SK-N-SH (cell line): Measurements from ENCODE around the gene CACNA2D1. TPM values are rescaled to one million over a fixed set of nuclear protein-coding genes. Genes with fewer than 3 reads are reported as not detected.

Experiments
- CTCF ChIA-PET: fragments of 300-600, 350-600 bp; formaldehyde crosslinking; extraction: SDS; loops from one replicate; lab custom pipeline; 2021; lab: Yijun Ruan, JAX
- POLR2A ChIA-PET: fragments of 350-600 bp; sonication (Branson Sonifier 250); formaldehyde crosslinking; extraction: SDS; loops from one replicate; lab custom pipeline; 2020; ENCODE audit warnings: antibody characterized with exemption, inconsistent platforms; lab: Yijun Ruan, JAX
- DNase-seq: peaks from one replicate; pipeline ENCODE4 v3.0.0; 2012
- H2AFZ ChIP-seq: fragments of 200-600 bp; sonication (generic); 2 replicates; pipeline ENCODE4 v1.8.1; 2016; ENCODE audit warnings: antibody characterized with exemption, mild to moderate bottlenecking, low read depth
- H3F3A ChIP-seq: fragments of 200-600 bp; sonication (generic); replicated peaks from 2 replicates; pipeline ENCODE3; 2016; ENCODE audit warnings: antibody characterized with exemption, mild to moderate bottlenecking; ENCODE audit not compliant: insufficient read depth
- H3K27ac ChIP-seq, 2 experiments: fragments of 200-500 bp in 1 of 2; fragments of 200-600 bp in 1 of 2; sonication (Bioruptor generic) in 1 of 2; sonication (generic), shearing (Covaris generic) in 1 of 2; 2 replicates each; pipeline versions ENCODE4 v1.5.1 to v1.6.1; 2014 to 2016; ENCODE audit warnings: low read depth in 2 of 2, inconsistent platforms in 1 of 2, low read length in 1 of 2, mild to moderate bottlenecking in 1 of 2, mixed read lengths in 1 of 2
- H3K27me3 ChIP-seq: fragments of 200-600 bp; sonication (generic), shearing (Covaris generic); 2 replicates; pipeline ENCODE4 v1.6.1; 2016; ENCODE audit warnings: mixed run types; ENCODE audit not compliant: insufficient read depth
- H3K36me3 ChIP-seq, 2 experiments: fragments of 200-500 bp in 1 of 2; fragments of 200-600 bp in 1 of 2; sonication (Bioruptor generic) in 1 of 2; sonication (generic) in 1 of 2; replicated peaks in 1 of 2; 2 replicates each; pipeline versions ENCODE3 to v1.5.1; 2014 to 2016; ENCODE audit warnings: low read length in 1 of 2, mild to moderate bottlenecking in 1 of 2; ENCODE audit not compliant: insufficient read depth in 2 of 2, control insufficient read depth in 1 of 2
- H3K4me1 ChIP-seq, 2 experiments: fragments of 200-500 bp in 1 of 2; fragments of 200-600 bp in 1 of 2; sonication (Bioruptor generic) in 1 of 2; sonication (generic), shearing (Covaris generic) in 1 of 2; 2 replicates each; pipeline versions ENCODE4 v1.5.1 to v1.6.1; 2014 to 2016; ENCODE audit warnings: low read depth in 1 of 2, low read length in 1 of 2, mixed run types in 1 of 2; ENCODE audit not compliant: insufficient read depth in 2 of 2, control insufficient read depth in 1 of 2
- H3K4me2 ChIP-seq: fragments of 200-600 bp; sonication (generic), shearing (Covaris generic); 2 replicates; pipeline ENCODE4 v1.6.1; 2017; ENCODE audit warnings: mixed run types
- H3K4me3 ChIP-seq, 2 experiments: fragments of 200-500 bp in 1 of 2; fragments of 200-600 bp in 1 of 2; sonication (Bioruptor generic) in 1 of 2; sonication (generic), shearing (Covaris generic) in 1 of 2; 2 replicates each; pipeline versions ENCODE4 v1.5.1 to v1.8.1; 2014 to 2016; ENCODE audit warnings: low read depth in 2 of 2, inconsistent platforms in 1 of 2, low read length in 1 of 2, mild to moderate bottlenecking in 1 of 2, mixed read lengths in 1 of 2, moderate library complexity in 1 of 2
- H3K79me2 ChIP-seq: fragments of 200-600 bp; sonication (generic); 2 replicates; pipeline ENCODE4 v1.8.1; 2017; ENCODE audit warnings: mild to moderate bottlenecking; ENCODE audit not compliant: insufficient read depth
- H3K9ac ChIP-seq: fragments of 200-600 bp; sonication (generic); 2 replicates; pipeline ENCODE4 v1.6.1; 2017; ENCODE audit warnings: mixed run types
- H3K9me2 ChIP-seq: fragments of 200-600 bp; sonication (generic); 2 replicates; pipeline ENCODE4 v1.6.1; 2017; ENCODE audit warnings: mixed run types
- H3K9me3 ChIP-seq: fragments of 200-600 bp; sonication (generic); 2 replicates; pipeline ENCODE4 v1.6.1; 2017; ENCODE audit warnings: mixed run types, mild to moderate bottlenecking, moderate library complexity
- H4K20me1 ChIP-seq: fragments of 200-600 bp; sonication (generic); 2 replicates; pipeline ENCODE4 v1.6.1; 2017; ENCODE audit warnings: mild to moderate bottlenecking, mixed run types; ENCODE audit not compliant: insufficient read depth
- EP300 ChIP-seq, 2 experiments: IDR thresholded peaks; 2 replicates each; pipeline versions ENCODE4 v1.4.0 to v1.6.1; 2012; ENCODE audit warnings: borderline replicate concordance in 1 of 2, low read depth in 1 of 2, low read length in 1 of 2
- EZH2phosphoT487 ChIP-seq: fragments of 200-600 bp; sonication (generic); IDR thresholded peaks from 2 replicates; pipeline ENCODE4 v1.6.1; 2017; ENCODE audit warnings: low read depth, mixed run types, mild to moderate bottlenecking, antibody characterized with exemption, moderate library complexity, borderline replicate concordance
- FOXM1 ChIP-seq: IDR thresholded peaks from 2 replicates; pipeline ENCODE4 v1.4.0; 2012; ENCODE audit warnings: low read depth, mild to moderate bottlenecking
- GATA2 ChIP-seq: sonication (generic); formaldehyde crosslinking; IDR thresholded peaks from 2 replicates; pipeline ENCODE4 v1.5.0; 2020; ENCODE audit warnings: mild to moderate bottlenecking, missing genetic modification reagents
- JUND ChIP-seq: IDR thresholded peaks from 2 replicates; pipeline ENCODE4 v1.4.0; 2012
- MXI1 ChIP-seq: IDR thresholded peaks from 2 replicates; pipeline ENCODE4 v1.6.1; 2012; ENCODE audit warnings: mild to moderate bottlenecking, low read depth, low read length, improper control_type of control experiment
- NRF1 ChIP-seq: IDR thresholded peaks from 2 replicates; pipeline ENCODE4 v1.6.1; 2012; ENCODE audit warnings: low read depth, mild to moderate bottlenecking, low read length
- POLR2AphosphoS5 ChIP-seq: IDR thresholded peaks from 2 replicates; pipeline ENCODE4 v1.6.1; 2012; ENCODE audit warnings: low read depth, low read length
- RAD21 ChIP-seq: IDR thresholded peaks from 2 replicates; pipeline ENCODE4 v1.6.1; 2012; ENCODE audit warnings: mild to moderate bottlenecking, low read length
- RCOR1 ChIP-seq: fragments of 150-350 bp; IDR thresholded peaks from 2 replicates; pipeline ENCODE4 v1.6.1; 2017; ENCODE audit warnings: antibody characterized with exemption, low read length
- RFX5 ChIP-seq: IDR thresholded peaks from 2 replicates; pipeline ENCODE4 v1.6.1; 2012; ENCODE audit warnings: mild to moderate bottlenecking, improper control_type of control experiment, low read length
- SIN3A ChIP-seq: IDR thresholded peaks from 2 replicates; pipeline ENCODE4 v1.6.1; 2012; ENCODE audit warnings: low read depth, mild to moderate bottlenecking, low read length, moderate library complexity, borderline replicate concordance
- SMC3 ChIP-seq: IDR thresholded peaks from 2 replicates; pipeline ENCODE4 v1.6.1; 2012; ENCODE audit warnings: low read depth, low read length, improper control_type of control experiment
- TCF12 ChIP-seq: IDR thresholded peaks from 2 replicates; pipeline ENCODE4 v1.4.0; 2012
- TEAD4 ChIP-seq: IDR thresholded peaks from 2 replicates; pipeline ENCODE4 v1.4.0; 2012; ENCODE audit warnings: mild to moderate bottlenecking, borderline replicate concordance; ENCODE audit not compliant: insufficient read depth
- WGBS: methylation state at CpG from one replicate; pipeline ENCODE4 v1.1.6; 2017; ENCODE audit warnings: low lambda C conversion rate; 5-methylcytosine and 5-hydroxymethylcytosine counted together
- polyA plus RNA-seq, 3 experiments: library from polyadenylated mRNA; depleted of rRNA; stranded (reverse); fragments of >200 nt; gene quantifications; 2 replicates each; pipeline ENCODE4 v1.2.3, GENCODE V29; 2012
- TF ChIP-seq, protein P1 (sequence below): fragments of 150-350 bp; IDR thresholded peaks from 2 replicates; pipeline ENCODE4 v1.6.1; 2016; ENCODE audit warnings: mild to moderate bottlenecking, low read depth, low read length
- TF ChIP-seq, protein P2 (sequence below): fragments of 150-350 bp; IDR thresholded peaks from 2 replicates; pipeline ENCODE4 v1.6.1; 2017; ENCODE audit warnings: antibody characterized with exemption, low read length, low read depth, borderline replicate concordance
- TF ChIP-seq, protein P3 (sequence below): IDR thresholded peaks from 2 replicates; pipeline ENCODE4 v1.4.0; 2012; ENCODE audit warnings: low read depth, borderline replicate concordance
- TF ChIP-seq, protein P4 (sequence below): IDR thresholded peaks from 2 replicates; pipeline ENCODE4 v1.6.1; 2012; ENCODE audit warnings: mild to moderate bottlenecking, low read depth, low read length, moderate library complexity
- TF ChIP-seq, protein P5 (sequence below): IDR thresholded peaks from 2 replicates; pipeline ENCODE4 v1.4.0; 2012; ENCODE audit warnings: low read depth
- TF ChIP-seq, protein P6 (sequence below): IDR thresholded peaks from 2 replicates; pipeline ENCODE4; 2012

CACNA2D1 gene
- polyA plus RNA-seq, 1 of the 3 experiments (the other 2 are of a cell fraction) = 3.4 TPM

DNA sequence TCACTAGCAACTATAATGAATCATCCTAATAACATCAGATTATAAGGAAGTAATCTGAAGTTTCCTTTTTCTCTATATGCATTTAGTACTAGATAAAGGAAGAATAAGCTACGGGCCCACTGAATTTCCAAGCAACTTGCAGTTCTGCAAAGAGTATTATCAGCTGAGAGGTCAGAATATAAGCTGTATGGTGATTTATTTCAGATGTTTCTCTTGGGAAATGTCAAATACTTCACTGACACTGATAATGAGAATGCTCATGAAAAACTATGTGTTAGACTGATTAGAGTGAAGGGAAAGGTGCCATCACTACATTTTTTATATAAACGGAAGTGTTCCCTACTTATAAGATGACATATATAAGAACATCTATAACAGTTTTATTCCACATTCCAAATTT is 422.5 kb downstream of the CACNA2D1 start (continued):
- TF ChIP-seq, protein P1, sequence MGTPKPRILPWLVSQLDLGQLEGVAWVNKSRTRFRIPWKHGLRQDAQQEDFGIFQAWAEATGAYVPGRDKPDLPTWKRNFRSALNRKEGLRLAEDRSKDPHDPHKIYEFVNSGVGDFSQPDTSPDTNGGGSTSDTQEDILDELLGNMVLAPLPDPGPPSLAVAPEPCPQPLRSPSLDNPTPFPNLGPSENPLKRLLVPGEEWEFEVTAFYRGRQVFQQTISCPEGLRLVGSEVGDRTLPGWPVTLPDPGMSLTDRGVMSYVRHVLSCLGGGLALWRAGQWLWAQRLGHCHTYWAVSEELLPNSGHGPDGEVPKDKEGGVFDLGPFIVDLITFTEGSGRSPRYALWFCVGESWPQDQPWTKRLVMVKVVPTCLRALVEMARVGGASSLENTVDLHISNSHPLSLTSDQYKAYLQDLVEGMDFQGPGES = no peak
- TF ChIP-seq RCOR1 = no peak

DNA sequence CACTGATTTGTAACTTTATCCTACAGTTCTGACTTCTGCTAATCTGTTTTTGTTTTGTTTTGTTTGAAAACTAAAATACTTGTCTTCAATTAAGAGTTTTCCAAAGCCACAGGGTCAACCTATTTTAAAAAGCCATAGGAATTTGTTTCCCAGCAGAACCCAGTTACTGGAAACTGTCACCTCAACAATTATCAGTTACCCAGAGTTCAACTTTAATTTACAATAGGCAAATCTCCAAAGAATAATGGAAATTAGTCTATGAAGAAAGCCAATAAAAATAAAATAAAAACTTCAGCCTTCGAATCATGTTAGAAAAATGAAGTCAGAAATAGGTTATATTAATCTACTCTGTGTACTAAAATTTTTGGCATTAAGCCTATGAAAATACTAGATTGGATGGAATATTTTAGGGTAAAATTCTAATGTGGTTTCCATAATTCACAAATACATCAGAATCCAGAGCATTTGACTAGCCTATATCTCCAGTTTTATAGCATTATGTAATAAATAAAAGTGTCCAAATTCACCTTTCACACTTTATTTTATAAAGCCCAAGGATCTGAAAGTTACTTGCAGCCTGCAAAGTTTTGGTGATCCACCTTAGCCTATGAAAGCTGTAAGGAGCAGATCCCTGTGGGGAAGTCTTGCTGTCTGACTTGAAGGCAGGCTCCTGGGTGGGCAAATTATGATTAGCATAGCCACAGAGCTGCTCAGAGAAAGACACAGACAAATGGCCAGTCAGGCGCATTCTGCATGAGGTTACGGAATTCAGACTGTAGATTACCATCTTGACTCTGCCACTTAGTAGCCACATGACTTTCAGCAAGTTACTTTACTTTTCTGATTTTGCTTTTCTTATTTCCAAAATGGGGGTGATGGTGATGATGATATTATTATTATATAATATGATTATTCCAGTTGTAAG is 423.8 kb downstream of the CACNA2D1 start:
- Histone ChIP-seq H3K36me3 (no peaks in the 10 kb centered on the region), H3K27me3 (no peaks in the 10 kb centered on the region), H3K4me2 (peak overlapping the region; percentile 58; the same call in 1 of the 2 replicates), H3K9ac (no peak overlapping the region), H3K4me3 (no peak overlapping the region; a peak in 1 of 4 replicates), H3K79me2 (no peaks in the 10 kb centered on the region), H3F3A (peaks cover 22% of the 10 kb centered on the region), H3K27ac (peak overlapping the region; percentile 71 to 76), H2AFZ (no peak overlapping the region), H3K9me2 (no peaks in the 10 kb centered on the region; the same call in 1 of the 2 replicates), H3K4me1 (peaks cover 13% of the 10 kb centered on the region in 2 experiments), H3K9me3 (no peaks in the 10 kb centered on the region), H4K20me1 (no peaks in the 10 kb centered on the region)
- POLR2A ChIA-PET = no interaction called here
- no peak for DNase-seq
- CTCF ChIA-PET = interaction anchor here (1.0 to 14.5 kb wide), 11 partner anchors 8 to 585 kb away, joined by 3 to 182 read pairs (median 4); no protein-coding TSS in a partner anchor
- WGBS = 63% methylated on average over 3 of the region's 3 CpGs
- TF ChIP-seq NRF1 = no peak
- no peak for TF ChIP-seq MXI1
- no peak for TF ChIP-seq EZH2phosphoT487
- TF ChIP-seq, protein P2, sequence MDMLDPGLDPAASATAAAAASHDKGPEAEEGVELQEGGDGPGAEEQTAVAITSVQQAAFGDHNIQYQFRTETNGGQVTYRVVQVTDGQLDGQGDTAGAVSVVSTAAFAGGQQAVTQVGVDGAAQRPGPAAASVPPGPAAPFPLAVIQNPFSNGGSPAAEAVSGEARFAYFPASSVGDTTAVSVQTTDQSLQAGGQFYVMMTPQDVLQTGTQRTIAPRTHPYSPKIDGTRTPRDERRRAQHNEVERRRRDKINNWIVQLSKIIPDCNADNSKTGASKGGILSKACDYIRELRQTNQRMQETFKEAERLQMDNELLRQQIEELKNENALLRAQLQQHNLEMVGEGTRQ = no peak
- TF ChIP-seq RCOR1 = no peak
- TF ChIP-seq SMC3 = no peak
- peak in 1 of 2 experiments; percentile 20; a peak in 1 of 4 replicates for TF ChIP-seq EP300 (IDR thresholded peaks at IDR 0.05; ENCODE audit: borderline replicate concordance in 1 of 2, low read depth in 1 of 2, low read length in 1 of 2)
- TF ChIP-seq, protein P3, sequence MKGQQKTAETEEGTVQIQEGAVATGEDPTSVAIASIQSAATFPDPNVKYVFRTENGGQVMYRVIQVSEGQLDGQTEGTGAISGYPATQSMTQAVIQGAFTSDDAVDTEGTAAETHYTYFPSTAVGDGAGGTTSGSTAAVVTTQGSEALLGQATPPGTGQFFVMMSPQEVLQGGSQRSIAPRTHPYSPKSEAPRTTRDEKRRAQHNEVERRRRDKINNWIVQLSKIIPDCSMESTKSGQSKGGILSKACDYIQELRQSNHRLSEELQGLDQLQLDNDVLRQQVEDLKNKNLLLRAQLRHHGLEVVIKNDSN = no peak
- TF ChIP-seq TCF12 = peak; percentile 47
- TF ChIP-seq GATA2 (CRISPR knock-in tag) = no peak
- peak; percentile 66 for TF ChIP-seq FOXM1
- TF ChIP-seq, protein P4, sequence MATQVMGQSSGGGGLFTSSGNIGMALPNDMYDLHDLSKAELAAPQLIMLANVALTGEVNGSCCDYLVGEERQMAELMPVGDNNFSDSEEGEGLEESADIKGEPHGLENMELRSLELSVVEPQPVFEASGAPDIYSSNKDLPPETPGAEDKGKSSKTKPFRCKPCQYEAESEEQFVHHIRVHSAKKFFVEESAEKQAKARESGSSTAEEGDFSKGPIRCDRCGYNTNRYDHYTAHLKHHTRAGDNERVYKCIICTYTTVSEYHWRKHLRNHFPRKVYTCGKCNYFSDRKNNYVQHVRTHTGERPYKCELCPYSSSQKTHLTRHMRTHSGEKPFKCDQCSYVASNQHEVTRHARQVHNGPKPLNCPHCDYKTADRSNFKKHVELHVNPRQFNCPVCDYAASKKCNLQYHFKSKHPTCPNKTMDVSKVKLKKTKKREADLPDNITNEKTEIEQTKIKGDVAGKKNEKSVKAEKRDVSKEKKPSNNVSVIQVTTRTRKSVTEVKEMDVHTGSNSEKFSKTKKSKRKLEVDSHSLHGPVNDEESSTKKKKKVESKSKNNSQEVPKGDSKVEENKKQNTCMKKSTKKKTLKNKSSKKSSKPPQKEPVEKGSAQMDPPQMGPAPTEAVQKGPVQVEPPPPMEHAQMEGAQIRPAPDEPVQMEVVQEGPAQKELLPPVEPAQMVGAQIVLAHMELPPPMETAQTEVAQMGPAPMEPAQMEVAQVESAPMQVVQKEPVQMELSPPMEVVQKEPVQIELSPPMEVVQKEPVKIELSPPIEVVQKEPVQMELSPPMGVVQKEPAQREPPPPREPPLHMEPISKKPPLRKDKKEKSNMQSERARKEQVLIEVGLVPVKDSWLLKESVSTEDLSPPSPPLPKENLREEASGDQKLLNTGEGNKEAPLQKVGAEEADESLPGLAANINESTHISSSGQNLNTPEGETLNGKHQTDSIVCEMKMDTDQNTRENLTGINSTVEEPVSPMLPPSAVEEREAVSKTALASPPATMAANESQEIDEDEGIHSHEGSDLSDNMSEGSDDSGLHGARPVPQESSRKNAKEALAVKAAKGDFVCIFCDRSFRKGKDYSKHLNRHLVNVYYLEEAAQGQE = no peak
- TF ChIP-seq RAD21 = no peak
- TF ChIP-seq, protein P5, sequence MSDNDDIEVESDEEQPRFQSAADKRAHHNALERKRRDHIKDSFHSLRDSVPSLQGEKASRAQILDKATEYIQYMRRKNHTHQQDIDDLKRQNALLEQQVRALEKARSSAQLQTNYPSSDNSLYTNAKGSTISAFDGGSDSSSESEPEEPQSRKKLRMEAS = no peak
- peak; percentile 49; the same call in 1 of the 2 replicates for TF ChIP-seq JUND
- no peak for TF ChIP-seq SIN3A
- no peak for TF ChIP-seq RFX5
- TF ChIP-seq TEAD4 = 0 out of 2 replicates have a peak, but pooled peaks have one; percentile 24
- TF ChIP-seq, protein P6, sequence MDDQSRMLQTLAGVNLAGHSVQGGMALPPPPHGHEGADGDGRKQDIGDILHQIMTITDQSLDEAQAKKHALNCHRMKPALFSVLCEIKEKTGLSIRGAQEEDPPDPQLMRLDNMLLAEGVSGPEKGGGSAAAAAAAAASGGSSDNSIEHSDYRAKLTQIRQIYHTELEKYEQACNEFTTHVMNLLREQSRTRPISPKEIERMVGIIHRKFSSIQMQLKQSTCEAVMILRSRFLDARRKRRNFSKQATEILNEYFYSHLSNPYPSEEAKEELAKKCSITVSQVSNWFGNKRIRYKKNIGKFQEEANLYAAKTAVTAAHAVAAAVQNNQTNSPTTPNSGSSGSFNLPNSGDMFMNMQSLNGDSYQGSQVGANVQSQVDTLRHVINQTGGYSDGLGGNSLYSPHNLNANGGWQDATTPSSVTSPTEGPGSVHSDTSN = peak; percentile 55
- no peak for TF ChIP-seq POLR2AphosphoS5
